Anterior cingulate cortex (tissue), 58 donors: ENCODE data around the gene LAMA3.
A peak's percentile ranks its signal among the peaks of the same experiment; 100 is the strongest.

Experiments
- DNase-seq, 58 donors: peaks; one replicate each; lab custom pipeline; 2025; lab: John Stamatoyannopoulos, UW

The LAMA3 gene

DNA sequence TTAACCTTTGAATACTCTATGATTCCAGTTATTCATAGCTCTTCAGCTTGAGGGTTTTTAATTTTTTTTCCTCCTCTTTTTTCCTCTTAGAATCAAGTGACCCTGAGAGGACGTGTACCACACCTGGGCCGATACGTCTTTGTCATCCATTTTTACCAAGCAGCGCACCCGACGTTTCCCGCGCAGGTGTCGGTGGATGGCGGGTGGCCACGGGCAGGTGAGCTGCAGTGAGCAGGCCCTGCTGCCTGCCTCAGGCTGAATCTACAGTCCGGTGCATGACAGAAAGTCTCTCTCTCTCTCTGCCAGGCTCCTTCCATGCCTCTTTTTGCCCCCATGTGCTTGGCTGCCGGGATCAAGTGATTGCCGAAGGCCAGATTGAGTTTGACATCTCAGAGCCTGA lies 153.1 kb downstream of the LAMA3 start:
- DNase-seq: no peak

GRCh38 chr18:23844991-23845680 lies 155.9 kb downstream of the LAMA3 start:
- DNase-seq: no peak

DNA sequence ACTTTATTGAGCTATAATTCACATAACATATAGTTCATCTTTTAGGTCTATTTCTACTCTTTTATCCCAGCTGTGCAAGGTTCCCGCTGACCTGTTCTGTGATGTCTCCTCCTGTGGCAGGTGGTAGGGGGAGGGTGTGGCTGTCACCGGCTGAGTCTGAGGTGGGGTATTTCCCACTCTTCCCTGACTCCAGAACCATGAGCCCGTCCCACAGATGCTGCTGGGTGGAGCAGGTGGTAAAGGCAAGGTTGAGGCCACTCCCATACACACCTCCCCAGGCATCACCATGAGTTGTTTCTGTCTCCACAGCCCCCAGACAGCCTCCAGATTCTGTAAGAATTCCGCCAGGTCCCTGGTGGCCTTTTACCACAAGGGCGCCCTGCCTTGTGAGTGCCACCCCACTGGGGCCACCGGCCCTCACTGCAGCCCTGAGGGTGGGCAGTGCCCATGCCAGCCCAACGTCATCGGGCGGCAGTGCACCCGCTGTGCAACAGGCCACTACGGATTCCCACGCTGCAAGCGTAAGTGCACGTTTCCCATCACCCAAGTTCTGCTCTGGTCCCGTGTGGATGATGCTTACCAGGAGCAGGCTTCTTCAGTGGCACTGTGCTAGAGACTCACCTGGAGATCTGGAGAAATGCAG lies 156.9 kb downstream of the LAMA3 start:
- no peak for DNase-seq

- no peak for DNase-seq
Observed at GRCh38 chr18:23847321-23847986, 158.2 kb downstream of the LAMA3 start.

DNA sequence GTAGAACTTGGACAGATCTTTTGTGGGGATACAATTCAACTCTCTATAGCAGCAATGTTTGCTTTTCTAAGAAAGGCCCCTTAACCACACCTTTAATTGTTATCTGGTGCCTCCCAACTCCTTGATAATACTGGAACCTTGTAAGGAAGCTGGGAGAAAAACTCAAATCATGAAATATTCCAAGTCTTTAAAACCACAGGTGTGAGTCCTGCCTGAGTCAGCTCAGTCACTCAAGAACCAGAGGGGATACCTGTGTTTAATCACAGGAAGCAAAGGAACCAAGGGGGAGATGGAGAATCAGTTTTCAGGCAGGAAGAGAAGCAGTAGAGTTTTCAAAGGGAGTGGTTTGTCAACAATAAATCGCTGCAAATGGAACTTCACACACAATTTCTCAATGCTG lies 159.9 kb downstream of the LAMA3 start:
- no peak for DNase-seq

DNA sequence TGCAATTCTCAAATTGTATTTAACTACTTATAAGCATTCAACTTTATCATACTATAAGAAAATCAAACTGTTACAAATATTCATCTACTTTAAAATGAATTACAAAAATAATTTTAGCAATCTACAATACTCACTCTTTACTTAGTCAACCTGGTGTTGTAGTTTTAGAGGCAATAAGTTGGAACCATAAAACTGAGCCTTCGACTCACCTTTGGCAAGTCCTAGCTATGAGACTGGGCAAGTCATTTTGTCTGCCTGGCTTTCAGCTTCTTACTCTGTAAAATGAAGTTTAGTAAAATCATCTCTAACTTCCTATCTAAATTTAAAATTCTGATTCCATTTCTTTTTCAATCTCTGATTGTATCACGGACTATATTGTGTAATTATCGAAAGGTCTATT lies 161.0 kb downstream of the LAMA3 start:
- DNase-seq: no peak

DNA sequence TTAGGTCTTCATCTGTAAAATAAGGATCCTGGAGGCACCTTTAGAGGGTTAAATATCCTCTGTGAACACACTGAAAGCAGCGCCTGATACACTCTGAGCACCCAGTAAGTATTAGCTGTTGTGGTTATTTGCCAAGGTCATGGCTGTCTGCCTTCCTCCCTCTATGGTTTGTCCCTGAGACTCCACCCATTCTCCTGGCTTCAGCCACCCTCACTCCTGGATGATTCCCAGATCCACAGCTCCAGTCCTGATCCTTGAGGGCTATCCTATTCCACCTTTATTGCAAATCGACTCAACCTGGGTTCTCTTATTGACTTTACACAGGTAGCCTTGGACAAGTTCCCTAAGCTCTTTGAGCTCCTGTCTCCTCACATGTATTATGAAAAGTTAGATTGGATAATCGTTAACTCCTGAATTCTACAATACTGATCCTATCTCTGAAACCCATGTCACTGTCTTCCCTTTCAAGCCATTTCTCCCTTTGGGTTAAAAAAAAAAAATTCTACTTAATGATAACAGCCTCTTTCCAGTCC lies 162.3 kb downstream of the LAMA3 start:
- DNase-seq: no peak

- DNase-seq: no peak
Observed at GRCh38 chr18:23852236-23853045, 163.2 kb downstream of the LAMA3 start.

GRCh38 chr18:23853448-23854195 lies 164.4 kb downstream of the LAMA3 start:
- no peak for DNase-seq

- DNase-seq: no peak
Observed at GRCh38 chr18:23855721-23856120, 166.5 kb downstream of the LAMA3 start.

DNA sequence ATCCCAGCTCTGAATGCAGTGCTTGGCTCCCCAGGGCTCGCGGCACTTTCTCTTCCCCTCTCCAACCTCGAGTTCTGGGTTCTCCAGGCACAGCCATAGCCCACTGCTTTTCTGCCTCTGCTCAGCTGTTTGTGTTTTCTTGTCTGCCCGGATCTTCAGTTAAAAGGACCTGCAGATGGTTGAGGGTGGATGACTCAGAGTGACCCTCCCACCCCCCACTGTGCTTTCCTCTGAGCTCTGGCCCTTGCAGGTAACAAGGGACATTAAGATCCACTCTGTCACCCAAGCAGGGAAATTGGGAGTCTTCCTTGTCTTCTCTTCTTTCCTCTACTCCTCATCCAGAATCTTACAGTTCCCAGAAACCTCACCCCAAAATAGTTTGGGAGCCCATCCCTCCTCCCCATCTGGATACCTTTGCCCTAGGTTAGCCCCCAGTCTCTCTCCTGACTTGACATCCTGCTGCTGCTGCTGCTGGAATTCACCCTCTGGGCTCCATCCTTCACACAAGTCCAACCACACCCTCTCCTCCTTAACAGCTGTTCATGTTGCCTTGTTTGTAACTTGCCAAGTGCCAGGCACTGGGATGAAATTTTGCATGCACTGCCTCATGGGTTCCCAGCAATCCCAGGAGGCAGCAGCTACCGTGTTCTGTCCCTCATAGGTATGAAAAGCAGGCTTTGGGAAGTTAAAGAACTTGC lies 167.4 kb downstream of the LAMA3 start:
- no peak for DNase-seq

- no peak for DNase-seq
Observed at GRCh38 chr18:23857164-23857552, 167.9 kb downstream of the LAMA3 start.

DNA sequence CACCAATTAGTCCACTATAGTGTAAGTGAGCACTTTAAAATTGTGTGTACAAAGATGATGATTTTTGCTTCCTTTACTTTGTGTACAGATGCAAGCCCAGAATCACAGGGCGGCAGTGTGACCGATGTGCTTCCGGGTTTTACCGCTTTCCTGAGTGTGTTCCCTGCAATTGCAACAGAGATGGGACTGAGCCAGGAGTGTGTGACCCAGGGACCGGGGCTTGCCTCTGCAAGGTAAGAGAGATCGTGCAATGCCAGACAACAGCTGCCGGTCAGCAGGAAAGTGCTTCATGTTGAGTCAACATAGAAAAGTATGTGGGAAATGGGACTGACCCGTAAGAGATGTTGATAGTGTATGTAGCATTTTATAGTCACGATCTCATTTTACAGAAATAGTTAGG lies 168.5 kb downstream of the LAMA3 start:
- no peak for DNase-seq

DNA sequence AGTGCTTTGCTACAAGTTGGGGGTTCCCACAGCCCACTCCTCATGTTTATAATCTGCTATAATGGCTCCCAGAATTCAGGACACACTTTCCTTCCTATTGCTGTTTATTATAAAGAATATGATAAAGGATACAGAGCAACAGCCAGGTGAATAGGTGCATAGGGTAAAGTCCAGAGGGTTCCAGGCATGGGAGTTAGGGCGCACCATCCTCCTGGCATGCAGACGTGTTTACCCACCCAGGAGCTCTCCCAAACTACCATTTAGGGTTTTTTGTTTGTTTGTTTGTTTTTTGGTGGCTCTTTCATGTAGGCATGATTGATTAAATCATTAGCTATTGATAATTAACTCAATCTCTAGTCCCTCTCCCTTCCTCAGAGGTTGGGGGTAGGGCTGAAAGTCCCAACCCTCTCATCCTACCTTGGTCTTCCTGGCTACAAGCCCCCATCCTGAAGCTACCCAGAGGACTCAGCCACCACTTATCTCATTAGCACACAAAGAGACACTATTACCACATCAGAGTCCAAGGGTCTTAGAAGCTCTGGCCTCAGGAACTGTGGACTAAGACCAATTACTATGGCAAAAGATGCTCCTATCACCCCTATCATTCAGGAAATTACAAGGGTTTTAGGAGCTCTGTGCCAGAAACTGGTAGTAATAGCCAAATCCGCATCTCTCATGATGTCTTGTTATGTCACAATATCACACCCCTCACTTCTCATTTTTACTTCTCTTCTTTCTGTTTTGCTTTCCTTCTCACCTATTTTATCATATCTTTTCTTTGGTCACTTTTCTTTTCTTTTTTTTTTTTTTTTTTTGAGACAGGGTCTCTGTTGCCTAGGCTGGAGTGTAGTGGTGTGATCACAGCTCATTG lies 170.4 kb downstream of the LAMA3 start:
- DNase-seq: no peak

DNA sequence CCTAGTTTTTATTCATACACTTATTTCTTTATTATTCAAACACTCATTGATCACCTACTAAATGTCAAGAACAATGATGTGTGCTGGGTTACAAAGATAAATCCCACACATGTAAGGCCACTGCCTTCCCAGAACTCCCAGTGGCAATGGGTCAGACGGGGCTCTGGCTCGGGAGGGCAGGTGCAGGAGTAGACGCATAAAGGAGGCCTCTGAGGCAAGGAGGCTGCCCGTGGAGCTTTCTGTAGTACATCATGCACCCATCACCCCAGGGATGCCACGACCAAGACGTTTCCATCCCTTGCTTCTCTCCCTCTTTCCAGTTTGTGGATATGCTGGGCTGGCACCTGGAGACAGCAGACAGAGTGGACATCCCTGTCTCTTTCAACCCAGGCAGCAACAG lies 172.1 kb downstream of the LAMA3 start:
- DNase-seq: no peak

DNA sequence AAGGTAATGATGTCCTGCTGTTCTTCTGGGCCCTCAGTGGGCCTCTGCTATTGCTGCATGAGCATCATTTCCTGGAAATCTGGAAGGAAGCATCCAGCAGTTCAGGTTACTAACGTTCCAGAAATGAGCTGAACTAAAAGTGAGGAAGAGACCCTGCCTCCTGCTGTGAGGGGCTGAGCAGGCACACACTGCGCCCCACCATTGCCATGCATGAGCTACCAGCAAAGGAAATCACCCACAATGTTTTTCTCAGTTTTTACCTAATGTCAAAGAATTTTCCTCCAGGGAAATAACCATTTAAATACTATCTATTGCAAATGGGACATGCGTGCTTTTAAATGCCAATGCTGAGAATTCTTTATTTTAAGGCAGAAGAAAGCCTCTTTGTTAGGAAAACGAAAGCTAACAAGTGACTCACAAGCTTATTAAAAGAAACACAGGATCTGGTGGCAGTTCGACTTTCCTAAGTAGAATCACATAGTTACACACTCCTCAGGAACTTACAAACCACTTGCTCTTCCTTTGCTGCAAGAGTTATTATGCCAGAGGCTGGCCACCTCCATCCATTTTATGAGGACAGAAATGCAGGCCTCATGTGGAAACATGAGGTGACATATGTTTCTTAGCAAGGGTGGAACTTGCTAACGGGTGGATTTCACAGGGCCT lies 172.7 kb downstream of the LAMA3 start:
- peak in 1 of 58 donors; percentile 30 for DNase-seq

DNA sequence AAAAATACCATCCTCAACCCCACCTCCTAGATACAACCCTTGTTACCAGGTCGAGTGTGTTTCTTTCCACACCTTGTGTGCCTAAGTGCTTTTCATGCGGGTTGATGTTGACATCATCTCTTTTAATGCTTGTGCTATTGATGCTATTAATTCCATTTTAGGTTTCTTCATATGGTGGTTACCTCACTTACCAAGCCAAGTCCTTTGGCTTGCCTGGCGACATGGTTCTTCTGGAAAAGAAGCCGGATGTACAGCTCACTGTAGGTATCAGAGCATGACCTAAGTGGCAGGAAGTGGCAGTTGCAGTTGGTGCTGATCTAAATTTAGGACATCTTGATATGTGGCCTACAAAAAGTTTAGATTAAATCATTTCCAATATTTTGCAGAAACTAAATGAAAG lies 175.4 kb downstream of the LAMA3 start:
- no peak for DNase-seq

GRCh38 chr18:23867006-23867405 lies 177.8 kb downstream of the LAMA3 start:
- DNase-seq: no peak
